Suppressor macrophage (primary cell): Measurements from ENCODE around the gene CDH4.

Experiments used
- DNase-seq, 4 experiments: peaks; one replicate each; pipeline ENCODE4 v3.0.0-alpha.2; 2020 to 2022
- total RNA-seq, 17 experiments: gene quantifications; one replicate each; lab custom pipeline; 2026; ENCODE audit warnings: mixed read lengths in 6 of 17, inconsistent platforms in 3 of 17; lab: John Stamatoyannopoulos, UW

The CDH4 gene
- 0 to 3.3 (median 0) reads per million in 17 experiments for total RNA-seq

GRCh38 chr20:61251529-61252393 is at the start of gene CDH4:
CDH4 (plus strand) TSS chr20:61252261.
- no peak for DNase-seq

DNA sequence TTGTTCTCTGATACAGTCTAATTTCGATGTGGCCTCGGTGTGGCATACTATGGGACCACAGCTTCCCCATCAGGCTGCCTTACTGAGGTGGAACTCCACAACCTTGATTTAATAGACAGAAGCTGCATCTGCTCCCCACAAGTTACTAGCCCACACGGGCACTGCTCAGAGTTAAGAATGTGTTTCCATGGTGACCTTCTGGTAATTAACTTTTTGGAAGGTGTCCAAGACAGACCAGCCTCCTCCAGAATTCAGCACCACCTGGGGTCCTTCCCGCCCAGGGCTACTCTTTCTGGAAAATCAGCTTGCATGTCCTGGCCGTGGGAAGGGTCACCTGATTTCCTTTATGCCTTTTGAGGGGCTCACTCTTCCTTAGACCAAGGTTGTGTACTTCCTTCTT is 48.7 kb upstream of the CDH4 start:
- no peak for DNase-seq

DNA sequence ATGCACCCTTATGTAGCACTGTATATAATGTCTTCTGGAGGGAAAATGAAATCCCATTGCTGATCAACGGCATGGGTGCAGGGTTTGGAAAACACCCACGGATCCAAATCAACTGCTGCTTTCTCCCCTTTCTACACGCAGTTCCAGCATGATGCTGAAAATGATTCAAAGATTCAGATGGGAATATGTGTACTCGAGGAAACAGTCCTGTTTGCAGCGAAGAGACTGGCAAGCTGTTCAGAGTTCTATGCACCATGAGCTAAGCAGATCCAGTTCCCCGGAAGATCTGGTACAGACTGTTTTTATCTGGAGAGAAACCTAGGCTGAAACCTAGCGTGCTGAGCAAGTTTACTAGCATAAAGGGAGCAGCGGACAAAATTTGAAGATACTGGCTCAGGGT is 47.9 kb upstream of the CDH4 start:
- DNase-seq, result no peak

- DNase-seq, result no peak
Measured at GRCh38 chr20:61205769-61206168, 46.3 kb upstream of the CDH4 start.

DNA sequence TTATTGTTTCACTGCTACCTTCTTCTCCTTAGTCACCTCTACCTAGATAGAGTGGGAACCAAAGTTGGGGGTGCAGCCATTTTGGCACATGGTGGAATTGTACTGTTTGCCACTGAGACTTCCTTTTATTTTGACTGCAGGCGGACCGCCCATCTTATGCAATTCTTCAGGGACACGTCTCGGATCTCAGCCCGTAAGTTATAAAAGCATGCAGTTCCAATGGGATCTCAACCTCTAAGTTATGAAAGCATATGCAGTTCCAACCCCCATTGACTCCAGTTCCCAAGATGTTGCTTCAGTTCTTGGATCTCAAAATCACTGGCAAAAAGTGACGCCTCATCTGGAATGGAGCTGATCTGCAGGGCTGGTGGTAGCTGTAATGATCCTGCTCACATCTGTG is 41.2 kb upstream of the CDH4 start:
- no peak for DNase-seq

GRCh38 chr20:61217848-61218247 is 34.2 kb upstream of the CDH4 start:
- no peak for DNase-seq

GRCh38 chr20:61219021-61219431 is 33.0 kb upstream of the CDH4 start:
- no peak for DNase-seq

DNA sequence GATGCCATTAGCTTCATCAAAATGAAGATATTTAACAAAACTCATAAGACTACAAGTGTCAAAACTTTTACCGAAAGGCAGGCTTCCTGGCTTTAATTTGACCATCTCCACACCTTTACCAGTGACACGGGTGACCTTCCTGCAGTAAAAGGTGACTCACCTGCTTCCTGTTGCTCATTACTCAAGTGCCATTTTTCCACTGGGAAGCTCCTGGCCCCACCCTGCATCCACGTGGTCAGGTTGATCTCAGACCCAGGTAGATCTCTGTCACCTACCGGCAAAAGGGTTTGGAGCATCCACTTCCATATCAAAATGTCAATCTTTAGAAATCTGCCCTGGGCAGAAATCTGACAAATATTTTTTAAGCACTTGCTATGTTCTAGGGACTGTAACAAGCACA is 31.9 kb upstream of the CDH4 start:
- no peak for DNase-seq

DNA sequence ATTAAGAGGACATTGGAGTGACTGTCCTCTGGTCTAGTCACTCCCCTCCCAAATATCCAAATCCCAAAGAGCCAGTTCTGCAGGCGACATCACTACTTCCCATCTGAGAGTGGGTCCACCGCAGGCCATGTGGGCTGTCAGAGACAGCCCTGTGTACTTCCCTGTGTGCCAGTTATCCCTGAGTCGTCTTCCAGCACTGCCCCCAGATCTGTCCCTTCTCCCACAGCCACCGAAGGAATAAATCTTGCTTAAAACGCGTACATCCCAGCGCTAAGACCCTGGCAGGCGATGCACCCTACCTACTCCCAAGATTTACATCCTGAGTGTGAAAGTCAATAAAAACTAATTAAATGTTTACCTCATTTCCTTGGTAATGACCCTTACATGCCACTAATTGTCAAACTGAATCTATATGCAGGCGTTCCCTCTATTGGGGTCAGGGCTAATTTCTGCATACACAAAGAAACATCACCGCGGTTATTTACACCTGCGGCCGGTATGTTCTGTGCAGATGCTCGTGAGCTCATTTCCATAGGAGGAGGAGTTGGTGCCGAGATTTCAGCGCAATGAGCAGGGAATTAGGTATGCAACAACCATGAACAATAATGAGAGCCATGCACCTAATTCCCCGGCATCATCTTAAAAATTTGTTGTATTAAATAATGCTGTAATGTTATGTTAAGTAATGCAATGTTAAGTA is 31.3 kb upstream of the CDH4 start:
- DNase-seq, result no peak

- DNase-seq, result no peak
Measured at GRCh38 chr20:61222699-61223098, 29.4 kb upstream of the CDH4 start.

DNA sequence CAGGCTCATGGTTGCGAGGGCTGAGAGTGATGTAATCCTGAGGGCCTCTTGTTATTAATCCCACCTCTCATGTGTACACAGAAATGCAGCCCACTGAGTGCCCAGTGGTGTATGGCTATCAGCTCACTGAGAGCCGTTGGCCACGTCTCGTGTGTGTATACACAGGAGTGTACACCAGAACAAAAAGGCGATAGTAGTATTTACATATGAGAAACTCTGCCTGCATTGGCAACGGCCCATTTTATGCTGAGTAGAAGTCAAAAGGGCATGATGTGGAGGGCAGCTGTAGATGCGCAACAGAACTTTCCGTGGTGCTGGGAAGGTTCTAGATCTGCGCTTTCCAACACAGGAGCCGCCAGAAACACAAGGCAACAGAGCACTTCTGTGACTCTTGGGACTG is 28.9 kb upstream of the CDH4 start:
- no peak for DNase-seq

- no peak for DNase-seq
Measured at GRCh38 chr20:61230166-61230565, 21.9 kb upstream of the CDH4 start.

GRCh38 chr20:61233590-61233989 is 18.5 kb upstream of the CDH4 start:
- DNase-seq, result no peak

DNA sequence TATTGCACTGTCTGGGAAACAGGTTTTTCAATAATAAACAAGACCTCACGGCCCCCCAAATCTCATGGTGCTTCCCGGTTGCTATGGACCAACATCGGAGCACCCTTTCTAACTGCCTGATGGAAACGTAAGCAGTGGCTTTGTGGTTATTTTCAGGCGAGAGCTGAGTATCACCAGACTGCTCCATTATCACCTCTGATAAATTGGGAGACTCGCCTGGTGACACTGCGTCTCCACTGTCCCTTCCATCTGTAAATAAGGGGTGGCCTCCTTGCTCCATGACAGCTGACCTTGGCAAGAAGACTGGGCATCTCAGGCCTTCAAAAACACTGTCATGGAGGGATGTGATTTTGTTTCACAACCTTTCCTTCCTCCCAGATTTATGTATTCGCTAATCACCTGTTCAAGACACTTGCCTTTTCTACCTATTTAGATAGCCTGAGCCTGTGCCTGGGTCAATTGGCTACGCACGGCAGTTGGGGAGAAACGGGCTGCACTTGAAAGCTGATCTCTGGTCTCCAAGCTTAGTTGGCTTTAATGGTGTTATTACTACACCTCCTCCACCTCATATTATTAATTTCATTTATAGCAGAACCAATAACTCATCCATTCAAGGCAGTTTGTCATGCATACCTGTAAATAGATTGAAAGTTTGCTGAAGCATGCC is 17.7 kb upstream of the CDH4 start:
- DNase-seq, result no peak

- DNase-seq, result no peak
Measured at GRCh38 chr20:61236713-61237112, 15.3 kb upstream of the CDH4 start.

- no peak for DNase-seq
Measured at GRCh38 chr20:61238813-61239212, 13.2 kb upstream of the CDH4 start.

DNA sequence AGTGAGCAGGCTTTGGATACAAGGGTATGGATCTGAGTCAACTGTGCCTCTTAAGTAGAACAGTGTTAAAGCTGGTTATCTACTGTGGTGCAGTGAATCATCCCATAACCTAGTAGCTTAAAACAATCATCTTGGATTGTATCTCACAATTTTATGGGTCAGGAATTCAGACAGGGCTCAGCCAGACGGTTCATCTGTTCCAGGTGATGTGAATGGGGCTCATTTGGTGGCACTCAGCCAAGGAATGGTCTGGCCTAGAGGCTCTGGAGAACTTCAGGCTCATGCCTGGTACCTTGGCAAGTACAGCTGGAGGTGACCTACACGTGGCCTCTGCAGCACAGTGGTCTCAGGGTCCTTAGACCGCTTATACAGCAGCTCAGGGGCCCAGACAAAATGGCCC is 11.2 kb upstream of the CDH4 start:
- no peak for DNase-seq

DNA sequence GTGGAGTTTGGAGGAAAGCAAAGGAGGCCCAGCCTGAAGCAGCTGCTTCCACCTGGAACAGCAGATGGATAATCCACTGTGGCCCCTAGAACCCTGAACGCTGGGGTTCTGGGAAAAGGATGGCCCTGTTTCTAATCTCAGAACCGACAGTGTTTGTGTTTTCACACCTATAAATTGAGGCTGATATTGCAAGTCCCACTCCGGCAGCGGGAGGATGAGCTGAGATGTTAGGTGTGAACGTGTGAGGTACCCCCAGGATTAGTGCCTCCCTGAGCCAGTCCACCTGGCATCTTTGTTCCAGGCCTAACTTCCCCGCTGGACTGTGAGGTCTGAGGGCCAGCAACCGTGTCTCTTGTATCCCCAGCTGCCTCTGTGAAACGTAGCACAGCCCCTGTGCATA is 7.8 kb upstream of the CDH4 start:
- DNase-seq, result no peak

GRCh38 chr20:61246269-61246668 is 5.8 kb upstream of the CDH4 start:
- DNase-seq, result no peak

- no peak for DNase-seq
Measured at GRCh38 chr20:61249626-61250025, 2.4 kb upstream of the CDH4 start.

GRCh38 chr20:61252601-61253263 is 671 bp downstream of the CDH4 start:
- peak in 1 of 4 experiments; percentile 19 for DNase-seq

- DNase-seq, result peak in 1 of 4 experiments; percentile 7
Measured at GRCh38 chr20:61253264-61253639, 1.2 kb downstream of the CDH4 start.
